Pancreas (tissue), 10 donors: ENCODE measurements around the gene PCDHAC2. TPM values are rescaled to one million over a fixed set of nuclear protein-coding genes. Genes with fewer than 3 reads are reported as not detected.
A peak's percentile ranks its signal among the peaks of the same experiment; 100 is the strongest.

ENCODE experiments used
- ATAC-seq, 4 donors: fragments of 200-7000 bp; cut with Tn5 transposase; one replicate each; pipeline versions ENCODE4 v1.8.0 to v1.9.1; 2020; ENCODE audit warnings: mild to moderate bottlenecking in 4 of 4, moderate library complexity in 4 of 4
- DNase-seq, 6 donors: peaks; one replicate each; pipeline ENCODE4 v3.0.0-alpha.2; 2020
- FAIRE-seq: peaks from 2 replicates; lab custom pipeline; 2012; peaks lifted over from hg19 to GRCh38; lab: Jason Lieb, UNC
- H3K27ac ChIP-seq, 4 donors: fragments of 200-600 bp; sonication (generic); 1 replicate in 3 of 4; 2 replicates in 1 of 4; pipeline versions ENCODE4 v1.5.0 to v1.8.0; 2020
- H3K27me3 ChIP-seq, 4 donors: fragments of 200-600 bp; one replicate each; pipeline ENCODE4 v1.8.0; 2021
- H3K36me3 ChIP-seq, 3 donors: fragments of 200-600 bp; sonication (generic) in 1 of 3; one replicate each; pipeline versions ENCODE4 v1.5.0 to v1.8.0; 2020 to 2021
- H3K4me1 ChIP-seq, 3 donors: fragments of 200-600 bp; one replicate each; pipeline ENCODE4 v1.8.0; 2021
- H3K4me3 ChIP-seq, 4 donors: fragments of 200-600 bp; sonication (generic) in 2 of 4; one replicate each; pipeline versions ENCODE4 v1.5.0 to v1.8.0; 2020 to 2021
- H3K9me3 ChIP-seq, 4 donors: fragments of 200-600 bp; one replicate each; pipeline ENCODE4 v1.8.0; 2021
- WGBS, 2 donors: extraction: QIAGEN DNeasy Blood & Tissue Kit; methylation state at CpG; one replicate each; pipeline ENCODE4 v1.1.7; 2013; 5-methylcytosine and 5-hydroxymethylcytosine counted together
- intact Hi-C, 3 donors: fragments of 100-400 bp; cut with DNase I; formaldehyde crosslinking; loops; one replicate each; pipeline versions ENCODE4 v1.11.1 to v1.14.2; 2022
- polyA plus RNA-seq, 2 donors: library from polyadenylated mRNA; stranded (reverse); fragments of 200-250 nt; gene quantifications; one replicate each; pipeline ENCODE4 v1.2.3, GENCODE V29; 2013
- total RNA-seq, 6 donors: library from RNA; stranded (reverse); fragmentation: NEBNext Ultra II Directional in 4 of 6; extraction: Animal tissue kit (Norgen Biotek cat#: 25700) in 4 of 6; gene quantifications; one replicate each; pipeline versions ENCODE4 v1.2.1 to v1.2.4, GENCODE V29; 2021 to 2023
- TF ChIP-seq, protein P1 (sequence below), 4 donors: fragments of 200-600 bp; sonication (generic) in 3 of 4; IDR thresholded peaks; one replicate each; pipeline versions ENCODE4 v1.5.0 to v1.8.0; 2021; ENCODE audit warnings: antibody characterized with exemption in 4 of 4
- donor health status: healthy with polysubstance abuse.
- donor health status: DM: no; HTN: no; CAD: no; lungs with moderate emphysema.
- donor health status: DM: no; HTN: no; CAD: no.
- donor health status: control.
- donor health status: control.
- donor health status: Bipolar disorder and iron deficiency.
- donor health status: DM: yes; HTN: yes; CAD: no.
- donor health status: DM: no; HTN: no; CAD: no.
- donor health status: DM: no; HTN: no; CAD: no.
- donor health status: DM: yes; HTN: yes; CAD: no.

PCDHAC2 gene
- total and polyA plus RNA-seq, 8 donors = 0.08 to 1.1 (median 0.68) TPM

DNA sequence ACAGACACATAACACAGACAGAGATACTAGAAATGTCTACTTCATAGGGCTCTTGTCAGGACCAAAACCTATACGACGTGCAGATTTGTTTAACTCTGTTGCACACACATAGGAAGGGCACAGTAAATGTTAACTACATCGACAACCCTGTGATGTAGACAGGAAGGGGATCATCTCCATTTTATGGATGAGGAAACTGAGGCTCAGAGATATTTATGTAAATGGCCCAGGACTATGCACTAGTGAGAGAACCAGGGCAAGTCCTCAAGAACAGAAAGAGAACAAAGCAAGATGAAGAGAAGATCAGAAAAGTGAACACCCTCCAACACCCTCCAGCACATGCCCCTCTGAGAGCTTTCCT, 36.3 kb downstream of the PCDHAC2 start:
- DNase-seq = no peak
- ATAC-seq = no peak
- Histone ChIP-seq H3K27ac (no peak overlapping the region), H3K27me3 (no peaks in the 10 kb centered on the region), H3K4me1 (no peaks in the 10 kb centered on the region), H3K9me3 (no peaks in the 10 kb centered on the region), H3K36me3 (no peaks in the 10 kb centered on the region), H3K4me3 (no peak overlapping the region)
- TF ChIP-seq, protein P1, sequence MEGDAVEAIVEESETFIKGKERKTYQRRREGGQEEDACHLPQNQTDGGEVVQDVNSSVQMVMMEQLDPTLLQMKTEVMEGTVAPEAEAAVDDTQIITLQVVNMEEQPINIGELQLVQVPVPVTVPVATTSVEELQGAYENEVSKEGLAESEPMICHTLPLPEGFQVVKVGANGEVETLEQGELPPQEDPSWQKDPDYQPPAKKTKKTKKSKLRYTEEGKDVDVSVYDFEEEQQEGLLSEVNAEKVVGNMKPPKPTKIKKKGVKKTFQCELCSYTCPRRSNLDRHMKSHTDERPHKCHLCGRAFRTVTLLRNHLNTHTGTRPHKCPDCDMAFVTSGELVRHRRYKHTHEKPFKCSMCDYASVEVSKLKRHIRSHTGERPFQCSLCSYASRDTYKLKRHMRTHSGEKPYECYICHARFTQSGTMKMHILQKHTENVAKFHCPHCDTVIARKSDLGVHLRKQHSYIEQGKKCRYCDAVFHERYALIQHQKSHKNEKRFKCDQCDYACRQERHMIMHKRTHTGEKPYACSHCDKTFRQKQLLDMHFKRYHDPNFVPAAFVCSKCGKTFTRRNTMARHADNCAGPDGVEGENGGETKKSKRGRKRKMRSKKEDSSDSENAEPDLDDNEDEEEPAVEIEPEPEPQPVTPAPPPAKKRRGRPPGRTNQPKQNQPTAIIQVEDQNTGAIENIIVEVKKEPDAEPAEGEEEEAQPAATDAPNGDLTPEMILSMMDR (IDR thresholded peaks at IDR 0.05) = no peak
- 59 to 61% methylated on average over 3 of the region's 3 CpGs for WGBS, 2 donors
- no peak for FAIRE-seq
- intact Hi-C loops = no loop called here

DNA sequence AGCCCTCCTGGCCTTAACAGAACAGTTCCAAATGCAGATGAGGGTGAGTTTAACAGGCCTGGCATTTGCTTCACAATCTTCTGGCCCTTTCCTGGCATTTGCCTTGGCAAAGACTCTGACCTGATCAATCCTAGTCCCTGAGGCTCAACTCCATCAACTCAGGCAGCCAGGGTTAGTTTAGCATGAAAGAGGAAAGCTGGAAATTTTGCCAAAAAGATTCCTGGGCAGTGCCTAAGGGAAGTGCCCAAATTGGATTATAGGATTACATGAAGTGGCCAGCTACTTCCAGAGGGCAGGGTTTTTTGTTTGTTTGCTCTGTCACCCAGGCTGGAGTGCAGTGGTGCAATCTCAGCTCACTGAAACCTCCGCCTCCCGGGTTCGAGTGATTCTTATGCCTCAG, 36.8 kb downstream of the PCDHAC2 start:
- no peaks in the 10 kb centered on the region for H3K27me3 ChIP-seq
- H3K9me3 ChIP-seq = no peaks in the 10 kb centered on the region
- H3K27ac ChIP-seq = no peak overlapping the region
- H3K36me3 ChIP-seq = no peaks in the 10 kb centered on the region
- intact Hi-C loops = no loop called here
- H3K4me3 ChIP-seq = no peak overlapping the region
- no peak for ATAC-seq
- TF ChIP-seq, protein P1 (IDR thresholded peaks at IDR 0.05) = no peak
- no peaks in the 10 kb centered on the region for H3K4me1 ChIP-seq
- DNase-seq = no peak
- FAIRE-seq = no peak
- WGBS, 2 donors = 71 to 80% methylated on average over 3 of the region's 3 CpGs

DNA sequence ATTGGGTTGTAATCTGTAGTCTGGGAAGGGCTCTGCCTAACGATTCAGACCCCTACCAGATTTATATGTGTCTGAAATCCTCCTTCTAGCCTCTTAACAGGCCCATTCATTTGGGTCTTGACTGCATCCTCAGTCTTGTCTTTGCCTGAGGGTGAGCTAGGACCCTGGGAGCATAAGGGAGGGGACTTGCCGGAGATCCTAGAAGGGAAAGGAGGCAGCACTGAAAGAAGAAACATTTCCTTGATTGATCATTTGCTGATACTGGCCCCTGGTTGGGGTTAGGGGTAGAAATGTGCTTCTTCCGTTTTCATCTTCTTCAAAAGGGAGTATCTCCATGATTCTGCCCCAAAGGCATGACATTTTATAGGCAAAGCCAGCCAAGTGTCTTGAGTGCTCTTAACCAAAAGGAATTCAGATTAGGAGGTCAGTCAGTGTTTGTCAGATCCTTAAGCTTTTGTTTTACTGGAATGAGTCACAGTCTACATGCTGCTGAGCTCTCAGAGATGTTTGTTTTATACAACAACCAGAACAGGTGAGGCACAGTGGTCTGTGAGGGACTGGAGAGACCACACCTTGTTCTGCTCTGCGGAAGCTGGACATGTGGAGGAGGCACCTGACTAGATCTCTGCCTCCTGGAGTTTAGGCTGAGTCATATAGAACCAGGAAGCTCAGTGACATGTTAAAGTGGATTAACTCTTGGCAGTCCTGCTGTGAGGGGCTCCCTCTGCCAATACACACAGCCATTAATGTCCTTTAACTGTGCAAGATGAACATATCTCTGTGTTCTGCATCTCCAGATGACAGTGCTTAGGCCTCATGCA, 37.7 kb downstream of the PCDHAC2 start:
- WGBS, 2 donors = 39 to 41% methylated on average over 4 of the region's 4 CpGs
- FAIRE-seq (no peak), DNase-seq (peak in 1 of 6 donors; percentile 12), ATAC-seq (peak in 3 of 4 donors; percentile 70 to 82 (median 77))
- intact Hi-C loops = no loop called here
- no peak overlapping the region for H3K27ac ChIP-seq
- H3K27me3 ChIP-seq = no peaks in the 10 kb centered on the region
- H3K36me3 ChIP-seq = no peaks in the 10 kb centered on the region
- no peak overlapping the region for H3K4me3 ChIP-seq
- TF ChIP-seq, protein P1 (IDR thresholded peaks at IDR 0.05) = no peak
- no peaks in the 10 kb centered on the region for H3K9me3 ChIP-seq
- no peaks in the 10 kb centered on the region for H3K4me1 ChIP-seq

GRCh38 chr5:141007791-141008190, 41.5 kb downstream of the PCDHAC2 start:
- no peaks in the 10 kb centered on the region for H3K9me3 ChIP-seq
- intact Hi-C loops = no loop called here
- FAIRE-seq = no peak
- H3K4me1 ChIP-seq = no peaks in the 10 kb centered on the region
- no peak for DNase-seq
- no peaks in the 10 kb centered on the region for H3K36me3 ChIP-seq
- no peak overlapping the region for H3K27ac ChIP-seq
- H3K27me3 ChIP-seq = no peaks in the 10 kb centered on the region
- H3K4me3 ChIP-seq = no peak overlapping the region
- TF ChIP-seq, protein P1 (IDR thresholded peaks at IDR 0.05) = no peak
- no peak for ATAC-seq
